Measurements from ENCODE around the gene SPAG7. TPM values are rescaled to one million over a fixed set of nuclear protein-coding genes. Genes with fewer than 3 reads are reported as not detected.

SPAG7 gene
- total and polyA plus RNA-seq, 4 donors: 18.6 to 66.3 (median 26.0) TPM

DNA sequence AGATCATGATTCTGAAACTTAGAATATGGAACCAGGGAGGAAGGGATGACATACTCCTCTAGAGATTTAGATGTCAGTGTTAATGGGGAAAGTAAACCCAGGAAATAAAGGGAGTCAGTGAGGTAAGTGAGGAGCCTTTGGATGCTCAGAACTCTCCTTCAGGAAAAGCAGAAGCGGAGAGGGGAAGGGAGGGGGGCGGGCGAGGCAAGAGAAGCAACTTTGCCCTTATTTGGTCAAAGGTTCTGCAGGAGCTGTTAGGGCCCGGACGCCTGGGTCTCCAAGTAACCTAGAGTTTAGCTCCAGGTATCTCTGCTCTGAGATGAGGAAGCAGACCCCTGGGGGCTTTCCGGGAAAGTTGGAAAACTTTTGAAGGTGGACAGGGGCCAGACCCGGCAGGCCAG lies 20.6 kb downstream of the SPAG7 start (continued):
- TF ChIP-seq, protein P1, sequence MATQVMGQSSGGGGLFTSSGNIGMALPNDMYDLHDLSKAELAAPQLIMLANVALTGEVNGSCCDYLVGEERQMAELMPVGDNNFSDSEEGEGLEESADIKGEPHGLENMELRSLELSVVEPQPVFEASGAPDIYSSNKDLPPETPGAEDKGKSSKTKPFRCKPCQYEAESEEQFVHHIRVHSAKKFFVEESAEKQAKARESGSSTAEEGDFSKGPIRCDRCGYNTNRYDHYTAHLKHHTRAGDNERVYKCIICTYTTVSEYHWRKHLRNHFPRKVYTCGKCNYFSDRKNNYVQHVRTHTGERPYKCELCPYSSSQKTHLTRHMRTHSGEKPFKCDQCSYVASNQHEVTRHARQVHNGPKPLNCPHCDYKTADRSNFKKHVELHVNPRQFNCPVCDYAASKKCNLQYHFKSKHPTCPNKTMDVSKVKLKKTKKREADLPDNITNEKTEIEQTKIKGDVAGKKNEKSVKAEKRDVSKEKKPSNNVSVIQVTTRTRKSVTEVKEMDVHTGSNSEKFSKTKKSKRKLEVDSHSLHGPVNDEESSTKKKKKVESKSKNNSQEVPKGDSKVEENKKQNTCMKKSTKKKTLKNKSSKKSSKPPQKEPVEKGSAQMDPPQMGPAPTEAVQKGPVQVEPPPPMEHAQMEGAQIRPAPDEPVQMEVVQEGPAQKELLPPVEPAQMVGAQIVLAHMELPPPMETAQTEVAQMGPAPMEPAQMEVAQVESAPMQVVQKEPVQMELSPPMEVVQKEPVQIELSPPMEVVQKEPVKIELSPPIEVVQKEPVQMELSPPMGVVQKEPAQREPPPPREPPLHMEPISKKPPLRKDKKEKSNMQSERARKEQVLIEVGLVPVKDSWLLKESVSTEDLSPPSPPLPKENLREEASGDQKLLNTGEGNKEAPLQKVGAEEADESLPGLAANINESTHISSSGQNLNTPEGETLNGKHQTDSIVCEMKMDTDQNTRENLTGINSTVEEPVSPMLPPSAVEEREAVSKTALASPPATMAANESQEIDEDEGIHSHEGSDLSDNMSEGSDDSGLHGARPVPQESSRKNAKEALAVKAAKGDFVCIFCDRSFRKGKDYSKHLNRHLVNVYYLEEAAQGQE (IDR thresholded peaks at IDR 0.05): no peak
- TF ChIP-seq HNF4A (conservative IDR thresholded peaks at IDR 0.05) (no peak), TAF1 (conservative IDR thresholded peaks at IDR 0.05) (no peak), EGR1 (IDR thresholded peaks at IDR 0.05; ENCODE audit: low read depth in 2 of 2) (no peak), NR2F2 (IDR thresholded peaks at IDR 0.05) (no peak)

DNA sequence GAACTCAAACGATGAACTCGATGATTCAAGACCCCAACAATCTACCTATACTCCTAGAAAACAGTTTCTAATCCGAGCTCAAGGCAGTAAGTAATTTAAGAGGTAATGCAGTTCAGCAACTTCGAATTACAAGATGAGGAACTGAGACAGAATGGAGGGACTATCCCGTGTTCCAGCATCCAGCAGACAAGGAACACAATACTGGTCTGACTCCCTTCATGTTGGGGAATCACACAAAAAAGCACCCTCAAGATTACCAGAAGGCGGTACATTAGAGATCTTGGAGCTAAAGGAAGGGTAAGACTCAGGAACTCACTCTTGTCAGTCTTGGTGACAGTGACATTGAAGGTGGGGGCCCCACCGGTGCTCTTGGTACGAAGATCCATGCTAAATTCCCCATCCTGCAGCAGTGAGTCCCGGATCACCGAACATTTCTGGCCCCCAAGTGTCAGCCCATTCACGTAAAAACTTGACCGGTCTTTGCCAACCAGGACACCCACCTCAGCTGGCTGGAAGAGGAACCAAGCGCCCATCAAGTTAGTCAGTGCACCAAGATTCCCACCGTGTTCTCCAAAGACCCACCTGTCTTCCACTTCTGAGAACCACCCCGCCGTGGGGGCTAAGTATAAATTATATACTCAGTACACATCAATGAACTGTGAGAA lies 21.2 kb downstream of the SPAG7 start:
- H3K4me3 ChIP-seq (ENCODE audit: low read depth in 1 of 3, low read length in 3 of 3): peak overlapping the region; percentile 71 to 96 (median 91)
- peaks cover 6 to 26% (median 12%) of the 10 kb centered on the region in 4 donors for H3K36me3 ChIP-seq (ENCODE audit: control insufficient read depth in 4 of 4, insufficient read depth in 3 of 4, low read depth in 1 of 4, low read length in 3 of 4)
- H3K9ac ChIP-seq (ENCODE audit: low read depth in 1 of 2, low read length in 2 of 2): peak overlapping the region; percentile 61 to 85
- no peak for TF ChIP-seq SP1 (IDR thresholded peaks at IDR 0.05)
- no peak for TF ChIP-seq NR2F2 (IDR thresholded peaks at IDR 0.05)
- TF ChIP-seq HNF4G (IDR thresholded peaks at IDR 0.05): no peak
- no peaks in the 10 kb centered on the region for H3K27me3 ChIP-seq (ENCODE audit: control insufficient read depth in 4 of 4, insufficient read depth in 4 of 4, low read length in 3 of 4)
- DNase-seq (ENCODE audit: low spot score): no peak
- no peaks in the 10 kb centered on the region for H3K9me3 ChIP-seq (ENCODE audit: control insufficient read depth in 4 of 4, low read length in 3 of 4)
- peaks cover 6 to 60% (median 46%) of the 10 kb centered on the region in 4 donors for H3K4me1 ChIP-seq (ENCODE audit: control insufficient read depth in 4 of 4, insufficient read depth in 4 of 4, low read length in 3 of 4)
- H3K27ac ChIP-seq (ENCODE audit: low read depth in 1 of 2, low read length in 2 of 2): peak overlapping the region; percentile 95 to 96
- 33% methylated on average over 16 of the region's 16 CpGs for WGBS

DNA sequence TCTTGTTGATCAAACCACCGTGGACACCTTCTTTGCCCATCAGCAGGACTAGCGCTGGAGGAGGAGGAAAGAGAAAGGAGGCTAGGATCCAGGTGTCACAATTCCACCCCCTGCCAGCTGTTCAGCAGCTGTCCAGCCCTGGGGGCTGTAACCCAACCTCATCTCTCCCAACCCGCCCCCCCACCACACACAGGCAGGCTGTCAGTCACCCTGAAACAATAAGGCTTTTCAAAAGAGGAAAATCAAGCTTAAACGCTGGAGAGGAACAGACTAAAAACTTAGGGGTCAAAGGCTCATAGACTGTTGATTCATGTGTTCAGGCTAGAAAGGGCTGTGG lies 21.7 kb downstream of the SPAG7 start:
- peaks cover 6 to 26% (median 12%) of the 10 kb centered on the region in 4 donors for H3K36me3 ChIP-seq (ENCODE audit: control insufficient read depth in 4 of 4, insufficient read depth in 3 of 4, low read depth in 1 of 4, low read length in 3 of 4)
- no peak overlapping the region for H3K9ac ChIP-seq (ENCODE audit: low read depth in 1 of 2, low read length in 2 of 2)
- no peaks in the 10 kb centered on the region for H3K9me3 ChIP-seq (ENCODE audit: control insufficient read depth in 4 of 4, low read length in 3 of 4)
- peaks cover 5 to 60% (median 46%) of the 10 kb centered on the region in 4 donors for H3K4me1 ChIP-seq (ENCODE audit: control insufficient read depth in 4 of 4, insufficient read depth in 4 of 4, low read length in 3 of 4)
- no peak for DNase-seq (ENCODE audit: low spot score)
- H3K27me3 ChIP-seq (ENCODE audit: control insufficient read depth in 4 of 4, insufficient read depth in 4 of 4, low read length in 3 of 4): no peaks in the 10 kb centered on the region
- WGBS: 27% methylated on average over 4 of the region's 4 CpGs
- peak overlapping the region; percentile 71 to 96 (median 91) for H3K4me3 ChIP-seq (ENCODE audit: low read depth in 1 of 3, low read length in 3 of 3)
- H3K27ac ChIP-seq (ENCODE audit: low read depth in 1 of 2, low read length in 2 of 2): peak overlapping the region; percentile 65 to 96
- TF ChIP-seq YY1 (IDR thresholded peaks at IDR 0.05) (no peak), SP1 (IDR thresholded peaks at IDR 0.05) (no peak), HNF4G (IDR thresholded peaks at IDR 0.05) (no peak), NR2F2 (IDR thresholded peaks at IDR 0.05) (no peak), FOXA1 (IDR thresholded peaks at IDR 0.05) (no peak), RAD21 (IDR thresholded peaks at IDR 0.05) (no peak), JUND (IDR thresholded peaks at IDR 0.05) (no peak)
- TF ChIP-seq, protein P2, sequence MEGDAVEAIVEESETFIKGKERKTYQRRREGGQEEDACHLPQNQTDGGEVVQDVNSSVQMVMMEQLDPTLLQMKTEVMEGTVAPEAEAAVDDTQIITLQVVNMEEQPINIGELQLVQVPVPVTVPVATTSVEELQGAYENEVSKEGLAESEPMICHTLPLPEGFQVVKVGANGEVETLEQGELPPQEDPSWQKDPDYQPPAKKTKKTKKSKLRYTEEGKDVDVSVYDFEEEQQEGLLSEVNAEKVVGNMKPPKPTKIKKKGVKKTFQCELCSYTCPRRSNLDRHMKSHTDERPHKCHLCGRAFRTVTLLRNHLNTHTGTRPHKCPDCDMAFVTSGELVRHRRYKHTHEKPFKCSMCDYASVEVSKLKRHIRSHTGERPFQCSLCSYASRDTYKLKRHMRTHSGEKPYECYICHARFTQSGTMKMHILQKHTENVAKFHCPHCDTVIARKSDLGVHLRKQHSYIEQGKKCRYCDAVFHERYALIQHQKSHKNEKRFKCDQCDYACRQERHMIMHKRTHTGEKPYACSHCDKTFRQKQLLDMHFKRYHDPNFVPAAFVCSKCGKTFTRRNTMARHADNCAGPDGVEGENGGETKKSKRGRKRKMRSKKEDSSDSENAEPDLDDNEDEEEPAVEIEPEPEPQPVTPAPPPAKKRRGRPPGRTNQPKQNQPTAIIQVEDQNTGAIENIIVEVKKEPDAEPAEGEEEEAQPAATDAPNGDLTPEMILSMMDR (IDR thresholded peaks at IDR 0.05; ENCODE audit: low read depth, low read length, missing input control): no peak
- TF ChIP-seq, protein P3, sequence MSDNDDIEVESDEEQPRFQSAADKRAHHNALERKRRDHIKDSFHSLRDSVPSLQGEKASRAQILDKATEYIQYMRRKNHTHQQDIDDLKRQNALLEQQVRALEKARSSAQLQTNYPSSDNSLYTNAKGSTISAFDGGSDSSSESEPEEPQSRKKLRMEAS (IDR thresholded peaks at IDR 0.05): no peak
